ENCODE measurements around the gene POU2F1.

POU2F1 gene

DNA sequence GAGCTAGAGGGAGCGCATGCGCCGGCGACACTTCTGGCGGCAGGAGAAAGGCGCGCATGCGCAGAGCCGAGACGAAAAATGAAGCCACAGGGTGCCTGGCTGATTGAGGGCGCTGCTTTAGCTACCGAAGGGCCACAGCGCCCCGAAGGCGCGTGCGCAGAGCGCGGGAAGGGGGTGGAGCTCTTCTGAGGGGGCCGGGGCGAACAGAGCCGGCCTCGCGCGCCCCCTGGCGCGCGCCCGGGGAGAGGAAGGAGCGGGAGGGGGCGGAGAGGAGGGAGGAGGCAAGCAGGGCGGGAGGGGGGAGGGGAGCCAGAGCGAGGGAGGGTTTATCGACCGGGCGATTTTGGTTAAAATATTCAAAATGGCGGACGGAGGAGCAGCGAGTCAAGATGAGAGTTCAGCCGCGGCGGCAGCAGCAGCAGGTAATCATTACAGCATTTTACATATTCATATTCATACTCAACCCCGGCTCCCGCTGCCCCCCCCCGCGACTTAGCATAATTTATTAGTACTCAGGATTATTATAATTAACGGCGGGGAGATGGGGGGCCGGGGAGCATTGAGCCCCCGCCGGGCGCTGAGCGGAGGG is at the start of gene POU2F1:
TSS of gene POU2F1 (plus strand) at position 350 of the 589 bp plus-strand sequence. CDS start at position 362, 12 bp downstream.
- peak; percentile 99 for DNase-seq (ENCODE audit: low read depth)

DNA sequence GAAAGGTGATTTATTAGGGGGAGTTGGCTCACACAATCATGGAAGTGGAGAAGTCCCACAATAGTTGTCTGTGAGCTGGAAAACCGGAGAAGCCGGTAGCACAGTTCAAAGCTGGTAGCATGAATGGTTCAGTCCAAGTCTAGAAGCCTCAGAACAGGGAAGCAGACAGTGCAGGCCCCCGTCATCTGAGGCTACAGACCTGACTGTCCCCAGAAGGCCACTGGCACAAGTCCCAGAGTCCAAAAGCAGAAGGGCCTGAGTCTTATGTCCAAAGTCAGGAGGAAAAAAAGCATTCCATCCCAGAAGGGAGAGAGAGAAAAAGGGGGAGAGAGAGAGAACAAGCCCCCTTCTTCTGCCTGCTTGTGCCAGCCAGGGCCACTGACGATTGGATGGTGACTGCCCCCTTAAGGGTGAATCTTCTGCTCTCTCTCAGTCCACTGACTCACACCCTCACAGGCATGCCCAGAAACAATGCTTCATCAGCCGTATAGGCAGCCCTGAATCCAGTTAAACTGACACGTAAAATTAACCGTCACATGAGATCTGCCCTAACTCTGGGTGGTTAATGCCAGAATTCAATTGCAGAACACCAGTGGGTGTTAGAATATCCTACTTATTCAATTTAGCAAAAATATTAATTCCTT is 49.3 kb upstream of the POU2F1 start:
- DNase-seq (ENCODE audit: low read depth) = no peak

DNA sequence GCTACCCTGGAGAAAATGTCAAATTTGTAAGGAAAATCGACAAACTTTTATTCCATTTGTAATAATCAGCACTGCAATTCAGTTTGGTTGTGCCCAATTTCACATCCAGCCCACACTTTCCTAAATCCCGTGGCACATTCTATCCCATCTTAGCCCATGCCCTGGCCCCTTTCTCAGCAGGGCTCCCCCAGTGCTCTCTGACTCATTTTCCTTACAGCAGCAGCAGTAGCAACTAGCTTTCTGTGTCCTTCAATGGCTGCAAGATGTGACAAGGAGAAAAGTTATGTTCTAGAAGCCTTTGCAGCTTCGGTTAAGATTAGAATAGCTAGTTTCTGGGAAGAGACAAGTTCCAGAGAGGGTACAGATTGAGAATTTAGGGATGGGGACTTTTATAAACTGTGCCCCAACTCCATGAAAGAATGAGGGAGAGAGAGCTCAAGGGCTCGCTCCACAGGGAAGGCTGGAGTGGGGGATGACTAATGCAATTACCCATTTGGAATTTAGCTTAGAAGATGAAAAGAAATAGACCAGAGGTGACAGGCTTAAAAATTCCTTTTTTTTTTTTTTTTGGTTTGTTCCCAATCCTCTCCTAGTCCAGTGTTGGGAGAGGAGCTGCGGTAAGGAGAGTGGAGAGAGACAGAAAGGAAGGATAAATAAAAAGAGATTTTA is 47.0 kb upstream of the POU2F1 start:
- no peak for DNase-seq (ENCODE audit: low read depth)

- no peak for DNase-seq (ENCODE audit: low read depth)
These were observed 44.8 kb upstream of the POU2F1 start for GRCh38 chr1:167175901-167176300.

GRCh38 chr1:167178831-167179230 is 41.9 kb upstream of the POU2F1 start:
- DNase-seq (ENCODE audit: low read depth) = no peak

DNA sequence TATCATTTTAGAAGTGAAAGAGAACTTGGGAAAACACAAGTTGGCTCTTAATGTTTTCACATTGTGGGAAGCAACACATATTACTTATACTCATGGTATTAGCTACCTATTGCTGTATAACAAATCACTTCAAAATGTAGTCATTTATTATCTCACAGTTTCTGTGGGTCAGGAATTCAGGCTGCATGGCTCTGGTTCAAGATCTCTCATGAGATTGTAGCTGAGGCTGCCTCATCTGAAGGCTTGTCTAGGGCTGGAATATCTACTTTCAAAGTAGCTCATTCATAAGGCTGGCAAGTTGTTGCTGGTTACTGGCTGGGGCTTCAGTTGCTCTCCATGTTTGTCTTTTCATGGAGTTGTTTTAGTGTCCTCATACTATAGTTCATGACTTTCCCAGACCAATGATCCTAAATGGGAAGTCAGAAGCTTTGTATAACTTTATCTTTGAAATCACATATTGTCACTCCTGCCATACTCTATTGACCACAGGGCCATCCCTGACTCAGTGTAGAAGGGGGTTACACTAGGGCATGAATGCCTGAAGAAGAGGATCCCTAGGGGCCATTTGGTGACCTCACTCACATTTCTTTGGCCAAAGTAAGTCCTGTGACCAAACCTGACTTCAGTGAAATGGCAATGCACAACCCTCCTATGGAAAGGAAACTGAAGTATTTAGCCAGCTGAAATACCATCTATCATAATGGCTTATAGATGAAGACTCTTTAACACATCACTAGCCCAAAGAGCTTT is 37.9 kb upstream of the POU2F1 start:
- no peak for DNase-seq (ENCODE audit: low read depth)

GRCh38 chr1:167184081-167184480 is 36.6 kb upstream of the POU2F1 start:
- no peak for DNase-seq (ENCODE audit: low read depth)

DNA sequence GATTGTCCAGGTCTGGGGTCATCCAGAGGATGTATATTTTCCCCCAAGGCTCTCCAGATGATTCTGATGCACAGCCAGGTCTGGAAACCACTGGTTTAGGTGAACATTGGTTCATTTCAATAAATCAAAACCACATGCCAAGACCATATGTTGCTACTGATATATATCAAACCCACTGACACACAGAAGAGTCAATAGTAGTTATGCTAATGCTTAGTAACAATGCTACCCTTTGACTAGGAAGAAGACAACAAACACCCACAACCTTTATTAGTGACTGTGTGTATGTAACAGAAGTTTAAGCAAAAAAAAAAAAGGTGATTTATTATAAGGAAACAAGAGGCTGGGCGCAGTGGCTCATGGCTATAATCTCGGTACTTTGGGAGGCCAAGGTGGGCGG is 35.6 kb upstream of the POU2F1 start:
- no peak for DNase-seq (ENCODE audit: low read depth)

GRCh38 chr1:167185974-167186657 is 34.6 kb upstream of the POU2F1 start:
- DNase-seq (ENCODE audit: low read depth) = no peak

DNA sequence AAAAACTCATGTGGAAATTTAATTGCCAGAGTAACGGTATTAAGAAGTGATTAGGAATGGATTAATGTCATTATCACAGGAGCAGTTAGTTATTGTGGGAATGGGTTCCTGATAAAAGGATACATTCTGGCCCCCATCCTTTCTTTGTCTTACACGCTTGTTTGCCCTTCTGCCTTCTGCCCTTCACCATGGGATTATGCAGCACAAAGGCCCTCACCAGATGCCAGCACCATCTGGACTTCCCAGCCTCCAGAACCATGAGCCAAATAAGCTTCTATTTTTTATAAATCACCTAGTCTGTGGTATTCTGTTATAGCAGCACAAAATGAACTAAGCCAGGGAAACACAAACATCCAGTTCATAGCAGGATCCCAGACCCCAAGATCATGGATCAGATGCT is 33.9 kb upstream of the POU2F1 start:
- no peak for DNase-seq (ENCODE audit: low read depth)

DNA sequence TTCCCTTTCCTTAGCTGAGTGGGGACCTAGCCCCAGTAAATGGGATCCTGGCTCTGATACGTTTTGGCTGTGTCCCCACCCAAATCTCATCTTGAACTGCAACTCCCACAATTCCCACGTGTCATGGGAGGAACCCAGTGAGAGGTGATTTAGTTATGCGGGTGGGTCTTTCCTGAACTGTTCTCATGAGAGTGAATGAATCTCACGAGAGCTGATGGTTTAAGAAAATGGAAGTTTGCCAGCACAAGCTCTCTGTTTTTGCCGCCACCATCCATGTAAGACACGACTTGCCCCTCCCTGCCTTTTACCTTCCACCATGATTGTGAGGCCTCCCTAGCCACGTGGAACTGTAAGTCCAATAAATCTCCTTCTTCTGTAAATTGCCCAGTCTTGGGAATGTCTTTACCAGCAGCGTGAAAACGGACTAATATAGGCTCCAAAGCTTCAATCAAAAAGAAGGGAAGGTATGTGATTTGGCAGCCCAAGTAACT is 29.9 kb upstream of the POU2F1 start:
- no peak for DNase-seq (ENCODE audit: low read depth)

DNA sequence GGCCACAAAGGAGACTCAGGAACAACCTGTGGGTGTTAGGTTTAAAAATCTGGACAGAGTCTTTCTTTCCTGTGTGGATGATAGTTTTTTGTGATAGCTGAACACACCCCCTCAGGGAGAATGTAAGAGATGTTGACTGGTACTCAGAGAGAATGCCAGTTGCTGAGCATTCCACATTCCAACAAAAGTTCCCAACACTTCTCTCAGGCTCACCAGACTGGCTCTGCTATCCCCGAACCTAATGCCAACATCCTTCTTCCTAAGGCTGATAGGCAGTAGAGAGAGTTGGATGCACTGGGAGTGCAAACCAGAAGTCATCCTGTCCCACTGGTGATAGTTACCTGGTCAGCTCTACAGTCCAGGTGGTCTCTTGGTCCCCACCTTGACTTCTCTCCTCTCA is 28.7 kb upstream of the POU2F1 start:
- no peak for DNase-seq (ENCODE audit: low read depth)

DNA sequence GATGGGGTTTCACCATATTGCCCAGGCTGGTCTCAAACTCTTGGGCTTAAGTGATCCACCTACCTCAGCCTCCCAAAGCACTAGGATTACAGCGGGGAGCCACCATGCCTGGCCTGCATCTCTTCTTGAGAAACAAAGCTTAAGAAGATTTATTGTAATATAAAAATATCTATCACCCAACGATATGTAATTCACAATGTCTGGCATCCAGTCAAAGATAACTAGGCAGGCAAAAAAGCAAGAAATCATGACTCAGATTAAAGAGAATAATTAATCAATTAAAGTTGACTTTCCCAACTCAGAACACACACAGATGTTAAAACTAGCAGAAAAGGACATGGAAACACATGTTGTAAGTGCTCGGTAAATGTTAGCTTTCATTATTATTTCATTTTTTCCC is 26.5 kb upstream of the POU2F1 start:
- DNase-seq (ENCODE audit: low read depth) = no peak

DNA sequence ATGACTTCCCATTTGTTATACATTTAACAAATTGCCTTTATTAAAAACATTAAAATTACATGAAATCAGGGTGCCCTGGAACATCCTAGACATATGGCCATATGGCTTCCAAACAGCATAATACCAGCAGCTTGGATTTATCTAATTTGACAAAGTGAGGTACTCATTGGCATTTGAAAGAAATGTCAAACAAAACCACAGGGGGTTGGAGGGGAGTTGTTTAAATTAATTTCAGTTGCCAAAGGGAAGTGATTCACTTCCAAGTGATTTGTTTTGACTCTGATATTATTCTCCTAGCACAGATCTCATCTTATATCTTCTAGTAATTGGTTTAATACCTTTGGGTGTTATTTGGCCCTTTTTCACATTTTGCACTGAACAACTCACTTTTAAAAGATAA is 24.5 kb upstream of the POU2F1 start:
- no peak for DNase-seq (ENCODE audit: low read depth)

GRCh38 chr1:167197236-167197635 is 23.4 kb upstream of the POU2F1 start:
- DNase-seq (ENCODE audit: low read depth) = no peak

DNA sequence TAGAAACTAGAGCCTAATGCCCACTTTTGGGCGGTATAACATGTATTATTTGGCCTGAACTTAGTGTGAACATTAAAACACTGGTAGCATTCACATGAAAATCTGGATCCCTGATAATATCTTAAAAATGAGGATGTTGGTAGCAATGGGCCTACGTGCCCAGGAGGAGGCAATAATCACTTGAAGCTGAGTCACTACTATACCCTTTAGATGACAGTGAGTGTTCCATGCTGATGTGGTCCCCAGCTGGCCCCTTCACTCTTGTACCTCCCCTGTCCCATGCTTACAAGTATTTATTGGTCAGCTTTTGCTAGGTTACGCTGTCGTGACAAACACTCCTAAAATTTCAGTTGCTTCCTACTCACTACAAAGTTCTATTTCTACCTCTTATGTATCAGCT is 23.0 kb upstream of the POU2F1 start:
- DNase-seq (ENCODE audit: low read depth) = no peak

DNA sequence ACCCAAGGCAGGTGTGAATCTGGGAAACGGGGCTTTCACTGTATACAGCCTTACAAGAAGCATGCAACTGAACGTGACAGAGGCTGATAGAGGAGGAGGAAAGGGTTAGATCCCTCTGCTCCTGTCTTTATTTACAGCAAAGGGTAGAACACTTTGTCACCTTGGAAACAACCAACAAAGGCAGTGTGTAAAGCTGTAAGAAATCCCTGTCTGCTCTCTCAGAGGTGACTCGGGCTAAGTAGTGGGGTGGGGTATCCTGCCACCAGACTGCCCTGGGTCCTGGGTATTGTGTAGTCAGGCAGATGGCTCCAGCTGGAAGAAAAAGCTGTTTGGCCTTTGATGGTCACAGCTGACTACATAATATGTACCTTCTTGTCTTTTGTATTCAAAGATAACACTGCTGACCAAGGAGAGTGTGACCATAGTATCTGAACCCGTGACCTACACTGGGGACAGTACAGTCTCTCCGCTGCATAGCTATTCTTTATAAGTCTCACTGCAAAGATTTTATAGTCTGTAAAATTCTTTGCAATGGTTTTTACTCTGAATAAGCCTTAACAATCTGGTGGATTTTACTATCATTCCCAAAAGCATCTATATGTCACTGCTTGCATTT is 22.1 kb upstream of the POU2F1 start:
- no peak for DNase-seq (ENCODE audit: low read depth)

DNA sequence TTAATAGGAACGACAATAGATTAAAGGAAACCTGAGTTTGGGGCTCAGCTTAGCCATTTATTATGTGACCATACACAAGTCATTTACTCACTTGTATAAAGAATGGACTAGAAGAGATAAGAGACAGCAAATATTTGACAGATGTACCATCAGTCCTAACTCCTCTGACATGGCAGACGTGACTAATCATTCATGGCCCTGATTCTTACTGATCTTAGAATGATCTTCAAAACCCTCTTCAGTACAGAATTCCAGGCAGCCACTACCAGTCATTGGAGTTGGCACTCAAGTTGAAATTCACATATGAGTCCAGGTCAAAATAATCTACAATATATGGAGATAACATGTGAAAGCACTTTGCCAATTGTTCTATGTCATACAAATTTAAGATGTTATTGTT is 21.0 kb upstream of the POU2F1 start:
- DNase-seq (ENCODE audit: low read depth) = no peak

DNA sequence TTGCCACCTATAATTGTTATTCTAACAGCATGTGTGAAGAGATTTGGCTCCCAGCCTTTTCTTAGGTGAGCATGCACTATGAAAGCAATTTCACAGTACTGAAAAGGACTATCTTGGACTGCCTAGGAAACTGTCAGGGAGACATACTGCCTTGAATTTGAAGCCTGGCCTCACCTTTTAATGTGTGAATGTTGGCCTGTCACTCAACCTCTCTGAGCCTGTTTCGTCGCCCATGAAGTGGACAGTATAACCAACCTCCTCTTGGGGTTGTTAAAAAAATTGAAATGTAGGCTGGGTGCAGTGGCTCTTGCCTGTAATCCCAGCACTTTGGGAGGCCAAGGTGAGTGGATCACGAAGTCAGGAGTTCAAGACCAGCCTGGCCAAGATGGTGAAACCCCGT is 20.4 kb upstream of the POU2F1 start:
- DNase-seq (ENCODE audit: low read depth) = no peak

GRCh38 chr1:167200749-167201148 is 19.9 kb upstream of the POU2F1 start:
- DNase-seq (ENCODE audit: low read depth) = no peak

- no peak for DNase-seq (ENCODE audit: low read depth)
These were observed 18.6 kb upstream of the POU2F1 start for GRCh38 chr1:167202049-167202448.

Data from activated T-cell treated with anti-CD3 and anti-CD28 coated beads for 24 hours (primary cell).